ENCODE results near the gene OTX1. TPM values are rescaled to one million over a fixed set of nuclear protein-coding genes. Genes with fewer than 3 reads are reported as not detected.
A peak's percentile ranks its signal among the peaks of the same experiment; 100 is the strongest.

Gene OTX1
- total and polyA plus RNA-seq, 9 of the 15 experiments (the other 6 are each of a cell fraction or from before 2014, with no cell fraction given): 0.18 to 7.1 (median 0.58) TPM

DNA sequence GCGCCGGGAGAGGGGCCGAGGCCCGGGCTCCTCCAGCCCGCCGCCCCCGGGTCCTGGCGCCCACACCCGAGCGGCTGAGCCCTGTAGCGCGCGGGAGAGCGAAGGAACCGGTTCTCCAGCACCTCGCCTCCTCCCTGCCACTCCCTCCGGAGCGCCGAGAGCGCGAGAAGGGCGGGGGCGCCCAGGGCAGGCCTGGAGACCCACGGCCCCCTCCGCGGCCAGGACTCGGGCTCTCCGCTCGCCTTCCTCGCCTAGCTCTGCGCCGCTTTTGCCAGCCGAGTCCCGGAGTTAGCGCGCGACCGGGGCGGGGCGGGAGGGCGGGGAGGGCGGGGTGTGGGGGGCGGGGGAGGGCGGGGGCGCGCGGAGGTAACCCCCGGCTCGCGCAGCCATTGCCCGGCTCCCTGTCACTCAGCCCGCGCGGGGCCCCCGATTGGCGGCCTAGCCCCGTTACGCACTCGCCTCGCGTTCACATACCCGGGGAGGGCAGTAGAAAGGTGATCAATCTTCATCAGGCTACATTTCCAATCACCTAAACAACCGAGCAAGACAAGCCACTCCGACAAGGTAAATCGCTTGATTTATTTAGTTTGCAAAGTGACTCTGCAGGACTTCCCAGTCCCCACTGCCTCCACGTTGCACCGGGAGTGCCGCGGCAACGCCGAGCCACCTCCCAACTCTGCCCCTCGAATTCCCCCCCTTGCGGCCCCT is at the start of gene OTX1 (continued):
- peak; percentile 14; the same call in 1 of the 2 replicates for TF ChIP-seq TOE1 (IDR thresholded peaks at IDR 0.05; ENCODE audit: borderline replicate concordance)
- TF ChIP-seq TOE1 (CRISPR knock-in tag; IDR thresholded peaks at IDR 0.05; ENCODE audit: borderline replicate concordance, low read depth): no peak
- peak; percentile 60; the same call in 1 of the 2 replicates for TF ChIP-seq POLR2AphosphoS5 (IDR thresholded peaks at IDR 0.05; ENCODE audit: control insufficient read depth, insufficient read depth, low read depth, low read length)
- TF ChIP-seq, protein P1, sequence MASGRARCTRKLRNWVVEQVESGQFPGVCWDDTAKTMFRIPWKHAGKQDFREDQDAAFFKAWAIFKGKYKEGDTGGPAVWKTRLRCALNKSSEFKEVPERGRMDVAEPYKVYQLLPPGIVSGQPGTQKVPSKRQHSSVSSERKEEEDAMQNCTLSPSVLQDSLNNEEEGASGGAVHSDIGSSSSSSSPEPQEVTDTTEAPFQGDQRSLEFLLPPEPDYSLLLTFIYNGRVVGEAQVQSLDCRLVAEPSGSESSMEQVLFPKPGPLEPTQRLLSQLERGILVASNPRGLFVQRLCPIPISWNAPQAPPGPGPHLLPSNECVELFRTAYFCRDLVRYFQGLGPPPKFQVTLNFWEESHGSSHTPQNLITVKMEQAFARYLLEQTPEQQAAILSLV (tag; IDR thresholded peaks at IDR 0.05): no peak
- TF ChIP-seq, protein P2, sequence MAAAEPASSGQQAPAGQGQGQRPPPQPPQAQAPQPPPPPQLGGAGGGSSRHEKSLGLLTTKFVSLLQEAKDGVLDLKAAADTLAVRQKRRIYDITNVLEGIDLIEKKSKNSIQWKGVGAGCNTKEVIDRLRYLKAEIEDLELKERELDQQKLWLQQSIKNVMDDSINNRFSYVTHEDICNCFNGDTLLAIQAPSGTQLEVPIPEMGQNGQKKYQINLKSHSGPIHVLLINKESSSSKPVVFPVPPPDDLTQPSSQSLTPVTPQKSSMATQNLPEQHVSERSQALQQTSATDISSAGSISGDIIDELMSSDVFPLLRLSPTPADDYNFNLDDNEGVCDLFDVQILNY (CRISPR knock-in tag; IDR thresholded peaks at IDR 0.05): no peak
- no peak for TF ChIP-seq PPARD (CRISPR knock-in tag; IDR thresholded peaks at IDR 0.05)
- no peak for TF ChIP-seq HNRNPK (IDR thresholded peaks at IDR 0.05; ENCODE audit: low read depth, low read length, poor library complexity, severe bottlenecking)
- no peak for TF ChIP-seq CBX1 (IDR thresholded peaks at IDR 0.05; ENCODE audit: low read depth)
- TF ChIP-seq PHF8 (IDR thresholded peaks at IDR 0.05; ENCODE audit: borderline replicate concordance, low read length): peak; percentile 84
- TF ChIP-seq FOXP4 (CRISPR knock-in tag; IDR thresholded peaks at IDR 0.05; ENCODE audit: borderline replicate concordance): 0 out of 2 replicates have a peak, but pooled peaks have one; percentile 39
- no peak for TF ChIP-seq CBFA2T2 (conservative IDR thresholded peaks at IDR 0.05)
- TF ChIP-seq ZNF23 (CRISPR knock-in tag; IDR thresholded peaks at IDR 0.05): no peak
- no peak for TF ChIP-seq ZNF57 (CRISPR knock-in tag; IDR thresholded peaks at IDR 0.05)
- no peak for TF ChIP-seq HMG20A (CRISPR knock-in tag; conservative IDR thresholded peaks at IDR 0.05)
- no peak for TF ChIP-seq SMARCA4 (IDR thresholded peaks at IDR 0.05)
- no peak for TF ChIP-seq FOXJ2 (tag; IDR thresholded peaks at IDR 0.05)
- no peak for TF ChIP-seq SRSF1 (IDR thresholded peaks at IDR 0.05; ENCODE audit: low read depth, low read length)
- no peak for TF ChIP-seq RBM39 (optimal IDR thresholded peaks at IDR 0.05; ENCODE audit: low read depth, low read length)
- no peak for TF ChIP-seq KDM2B (CRISPR knock-in tag; IDR thresholded peaks at IDR 0.05)
- TF ChIP-seq ZBTB17 (CRISPR knock-in tag; IDR thresholded peaks at IDR 0.05): peak; percentile 85
- TF ChIP-seq ZC3H8 (IDR thresholded peaks at IDR 0.05): no peak
- TF ChIP-seq TAF1 (IDR thresholded peaks at IDR 0.05; ENCODE audit: control insufficient read depth, extremely low read depth, insufficient read depth, low read length, severe bottlenecking): peak; percentile 68
- no peak for TF ChIP-seq ZNF584 (CRISPR knock-in tag; IDR thresholded peaks at IDR 0.05; ENCODE audit: low read depth)
- no peak for TF ChIP-seq ZBTB1 (CRISPR knock-in tag; IDR thresholded peaks at IDR 0.05; ENCODE audit: borderline replicate concordance, low read depth)
- 0 out of 2 replicates have a peak, but pooled peaks have one; percentile 10 for TF ChIP-seq FOSL1 (tag; conservative IDR thresholded peaks at IDR 0.05)
- TF ChIP-seq PHTF2 (CRISPR knock-in tag; IDR thresholded peaks at IDR 0.05): no peak
- TF ChIP-seq ERF (CRISPR knock-in tag; IDR thresholded peaks at IDR 0.05): peak; percentile 52; the same call in 1 of the 2 replicates
